NCI-H82 treated with DMSO at 0.1 percent for 48 hours (cell line): ENCODE results near the gene SMIM10L2A.
"Not testable (repeated sequence)": the region's sequence is repeated elsewhere in the genome, so short reads cannot be mapped to it uniquely, and the experiment has no call there.

Experiments
- DNase-seq: peaks from one replicate; lab custom pipeline; 2025; ENCODE audit not compliant: unreplicated experiment; lab: John Stamatoyannopoulos, UW

Gene SMIM10L2A

DNA sequence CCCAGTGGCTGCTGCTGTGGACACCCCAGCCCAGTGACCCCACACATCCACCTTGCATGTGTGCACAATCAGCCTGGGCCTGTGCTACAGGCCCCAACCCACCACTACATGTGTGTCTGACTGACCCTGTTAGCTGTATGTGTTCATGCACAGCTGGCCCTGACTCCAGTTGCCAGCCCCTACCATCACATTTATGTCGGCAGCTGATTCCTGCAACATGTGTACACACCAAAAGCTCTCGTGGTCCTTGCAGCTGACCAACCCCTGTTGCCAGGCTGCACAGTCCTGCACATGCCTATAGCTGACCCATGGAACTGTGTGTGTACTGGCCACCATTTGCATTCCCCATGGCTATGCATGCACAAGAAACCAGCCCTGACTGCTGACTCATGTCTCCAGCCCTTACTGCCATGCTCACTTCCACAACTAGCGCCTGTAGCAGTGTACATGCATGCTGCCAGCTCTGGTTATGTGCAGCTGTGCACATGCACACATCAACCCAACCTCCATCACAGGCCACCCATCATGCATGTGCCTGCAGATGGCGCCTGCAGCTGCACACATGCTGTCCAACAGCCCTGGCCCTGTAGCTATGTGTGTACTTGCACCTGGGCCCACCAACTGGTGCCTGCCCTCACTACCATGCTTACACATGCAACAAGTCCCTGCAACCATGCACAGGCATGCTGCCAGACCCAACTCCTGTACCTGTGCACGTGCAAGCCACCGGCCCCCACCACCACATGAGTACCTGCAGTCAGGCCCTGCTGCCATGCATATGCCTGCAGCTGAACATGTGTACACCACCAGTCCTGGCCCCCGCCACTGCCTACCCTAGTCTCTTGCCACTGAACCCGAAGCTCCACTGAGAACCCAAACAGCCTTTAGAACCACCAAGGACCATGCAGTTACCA, 28.1 kb downstream of the SMIM10L2A start:
- DNase-seq: no peak

DNA sequence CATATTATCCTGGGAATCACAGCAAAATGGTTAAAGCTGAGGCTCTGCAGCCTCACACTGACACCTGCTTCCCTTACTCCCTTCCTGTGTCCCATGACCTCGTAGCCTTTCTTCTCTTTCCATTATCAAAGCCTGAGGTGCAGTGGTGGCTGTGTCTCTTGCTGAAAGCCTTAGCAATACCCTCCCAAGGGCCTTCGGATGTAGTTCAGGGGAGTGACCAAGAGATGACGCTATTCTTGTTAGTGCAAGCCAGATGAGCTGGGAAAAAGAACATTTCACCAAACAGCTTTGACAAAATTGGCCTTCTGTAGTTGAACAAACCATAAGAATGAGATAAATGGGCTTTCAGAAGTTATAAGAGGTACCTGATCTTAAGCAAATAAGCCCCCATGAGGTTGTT, 31.6 kb downstream of the SMIM10L2A start:
- DNase-seq: no peak

DNA sequence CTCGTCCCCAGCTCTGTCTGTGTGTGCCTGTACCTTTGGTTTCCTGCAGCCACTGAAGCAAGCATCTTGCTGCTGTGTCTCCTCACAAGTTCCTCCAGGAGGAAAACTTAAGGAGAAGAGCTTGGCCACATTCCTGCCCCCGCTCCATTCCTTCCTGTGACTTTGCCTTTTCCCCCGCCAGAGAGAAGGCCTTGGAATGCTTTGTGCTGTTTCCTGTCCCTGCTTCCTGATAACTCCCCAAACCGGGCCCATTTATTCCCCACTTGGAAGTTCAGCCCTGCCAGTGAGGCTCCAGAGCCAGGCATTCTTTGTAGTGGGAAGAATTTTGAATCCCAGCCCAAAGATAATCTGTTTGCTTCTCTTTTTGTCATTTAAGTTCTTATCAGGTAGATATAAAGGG, 33.1 kb downstream of the SMIM10L2A start:
- no peak for DNase-seq

DNA sequence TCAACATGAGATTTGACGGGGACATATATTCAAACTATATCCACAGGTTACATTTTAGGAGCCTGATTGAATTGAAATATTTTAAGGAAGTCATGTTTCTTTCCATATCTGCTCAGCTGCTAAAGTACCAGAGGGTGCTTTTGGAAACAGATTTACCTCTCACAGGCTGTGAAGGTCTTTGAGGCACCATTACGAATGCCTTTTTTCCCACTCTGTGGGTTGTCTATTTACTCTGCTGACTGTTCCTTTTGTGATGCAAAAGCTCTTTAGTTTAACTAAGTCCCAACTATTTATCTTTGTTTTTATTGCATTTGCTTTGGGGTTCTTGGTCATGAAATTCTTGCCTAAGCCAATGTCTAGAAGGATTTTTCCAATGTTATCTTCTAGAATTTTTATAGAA, 40.0 kb downstream of the SMIM10L2A start:
- DNase-seq: not testable (repeated sequence)

DNA sequence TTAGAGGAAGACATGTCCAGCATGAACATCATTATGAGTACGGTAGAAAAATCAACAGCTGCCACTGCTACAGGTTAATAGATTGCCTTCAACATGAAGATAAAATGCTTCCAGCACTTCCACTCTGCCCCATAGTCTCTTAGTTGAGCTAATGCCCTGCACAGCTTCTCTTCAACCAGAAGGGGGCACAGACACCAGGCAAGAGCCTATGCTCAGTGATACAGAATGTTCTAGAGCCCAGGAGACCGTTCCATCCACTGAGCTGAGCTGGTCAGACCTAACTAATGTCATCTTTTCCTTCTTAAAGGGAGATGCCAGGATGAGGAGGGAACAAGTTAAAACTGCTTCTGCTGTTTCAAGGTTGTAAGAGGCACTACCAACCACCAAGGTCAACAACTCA, 42.2 kb downstream of the SMIM10L2A start:
- no peak for DNase-seq

DNA sequence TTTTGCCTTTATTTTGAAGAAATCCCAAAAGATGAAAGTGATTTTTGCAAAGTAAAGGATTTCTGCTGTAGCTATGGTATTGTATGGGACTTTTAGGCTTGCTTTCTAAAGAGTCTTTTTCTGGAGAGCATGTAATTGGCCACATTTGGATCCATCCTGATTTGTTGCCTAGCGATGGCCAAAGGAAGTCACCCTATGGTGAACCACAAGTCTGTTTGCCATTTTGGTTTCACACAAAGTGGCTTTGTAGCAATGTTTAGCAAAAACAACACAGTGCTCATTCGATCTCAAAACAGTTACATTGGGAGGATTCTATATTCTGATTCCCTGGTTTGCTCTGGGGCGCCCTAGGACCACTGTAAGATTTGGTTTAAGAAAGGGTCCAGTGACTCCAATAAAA, 54.6 kb downstream of the SMIM10L2A start:
- no peak for DNase-seq

DNA sequence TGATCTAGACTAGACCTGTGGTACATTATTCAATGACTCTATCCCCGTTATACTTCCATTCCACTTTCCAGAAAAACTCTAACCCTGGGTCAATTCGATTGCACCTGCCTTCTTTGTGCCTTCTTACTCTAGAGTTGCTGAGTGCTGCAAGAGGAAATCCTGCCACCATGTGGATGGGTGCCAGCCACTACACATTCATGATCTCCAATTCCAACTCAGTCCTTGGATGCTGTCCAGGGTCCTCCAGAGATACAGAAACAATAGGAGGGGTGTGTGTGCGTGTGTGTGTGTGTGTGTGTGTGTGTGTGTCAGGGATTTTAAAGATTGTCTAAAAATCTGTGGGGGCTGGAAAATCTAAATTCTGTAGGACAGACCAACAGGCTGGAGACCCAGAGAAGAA, 55.8 kb downstream of the SMIM10L2A start:
- peak; percentile 2 for DNase-seq
